GM10248 (cell line): ENCODE data around the gene CDK15.
"Not testable (repeated sequence)": the region's sequence is repeated elsewhere in the genome, so short reads cannot be mapped to it uniquely, and the experiment has no call there.

Source experiments
- CTCF ChIA-PET: fragments of 300-600 bp; sonication (Branson Sonifier 250); formaldehyde crosslinking; extraction: SDS; loops from one replicate; lab custom pipeline; 2021; ENCODE audit warnings: antibody characterized with exemption; lab: Yijun Ruan, JAX
- POLR2A ChIA-PET: fragments of 350-650 bp; sonication (Branson Sonifier 250); formaldehyde crosslinking; extraction: SDS; loops from one replicate; lab custom pipeline; 2020; ENCODE audit warnings: antibody characterized with exemption; lab: Yijun Ruan, JAX
- DNase-seq: peaks from one replicate; pipeline ENCODE4 v3.0.0; 2012; ENCODE audit errors: extremely low spot score
- CTCF ChIP-seq: IDR thresholded peaks from 2 replicates; pipeline ENCODE4 v1.5.1; 2012; ENCODE audit warnings: mild to moderate bottlenecking, low read depth; ENCODE audit errors: extremely low read depth, missing control alignments, control extremely low read depth

The CDK15 gene

DNA sequence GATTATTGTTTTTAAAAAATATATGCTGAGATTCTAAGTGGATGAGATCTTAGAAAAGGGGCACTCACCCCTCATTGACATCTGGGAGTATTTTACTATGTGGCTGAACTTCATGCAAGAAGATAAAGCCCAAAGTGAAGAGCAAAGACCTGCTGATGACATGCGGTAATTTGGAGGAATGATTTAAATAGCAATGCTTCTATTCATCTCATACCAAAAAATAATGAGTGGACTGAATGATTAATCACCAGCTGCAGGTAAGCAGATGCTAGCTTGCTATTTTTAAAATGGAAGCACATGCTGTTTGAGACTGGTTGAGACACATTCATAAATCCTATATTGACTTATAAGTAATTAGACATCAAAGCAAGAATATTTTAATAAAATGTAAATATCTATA, 12.7 kb upstream of the CDK15 start:
- no peak for TF ChIP-seq CTCF
- DNase-seq, result no peak
- ChIA-PET POLR2A (no interaction called here), CTCF (interaction anchor here (2.0 to 3.2 kb wide), 2 partner anchors 11 to 13 kb away, joined by 7 to 12 read pairs; partner anchors contain the start of gene ALS2)

DNA sequence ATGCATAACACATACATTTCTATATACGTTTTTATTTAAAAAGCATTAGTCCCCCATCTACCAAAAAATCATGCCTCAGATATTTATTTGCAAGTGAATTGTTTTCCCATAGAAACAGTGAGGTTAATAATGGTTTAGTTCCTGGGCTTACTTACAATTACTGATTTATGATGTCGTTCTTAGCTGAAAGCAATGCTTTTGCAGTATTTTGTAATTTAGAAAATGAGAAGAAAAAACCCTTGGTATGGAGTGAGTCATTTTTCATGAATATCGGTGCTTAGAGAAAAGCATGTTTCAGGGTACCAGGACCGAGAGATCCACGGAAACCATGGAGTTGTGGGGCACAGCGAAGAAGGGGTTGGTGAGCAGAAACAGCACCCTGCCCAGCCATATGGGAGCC, 12.0 kb upstream of the CDK15 start:
- CTCF ChIA-PET, result interaction anchor here (2.0 to 3.2 kb wide), 2 partner anchors 10 to 14 kb away, joined by 7 to 12 read pairs; partner anchors contain the start of gene ALS2
- POLR2A ChIA-PET, result no interaction called here
- no peak for TF ChIP-seq CTCF
- DNase-seq, result no peak

GRCh38 chr2:201795607-201796477, 10.5 kb upstream of the CDK15 start:
- ChIA-PET CTCF (interaction anchor here (1.0 to 3.2 kb wide), 3 partner anchors 9 to 385 kb away, joined by 3 to 12 read pairs (median 7); partner anchors contain the start of gene ALS2), POLR2A (no interaction called here)
- peak; percentile 38 for DNase-seq
- peak; percentile 43 for TF ChIP-seq CTCF

GRCh38 chr2:201796478-201796865, 9.9 kb upstream of the CDK15 start:
- DNase-seq, result no peak
- ChIA-PET CTCF (interaction anchor here (0.9 to 3.2 kb wide), 4 partner anchors 16 to 384 kb away, joined by 3 to 12 read pairs (median 4); partner anchors contain the start of gene ALS2), POLR2A (no interaction called here)
- no peak for TF ChIP-seq CTCF

GRCh38 chr2:201797175-201797840, 9.0 kb upstream of the CDK15 start:
- no peak for DNase-seq
- ChIA-PET POLR2A (no interaction called here), CTCF (interaction anchor here (0.9 to 1.7 kb wide), 2 partner anchors 62 to 374 kb away, joined by 3 to 4 read pairs; no protein-coding TSS in a partner anchor)
- TF ChIP-seq CTCF, result no peak

DNA sequence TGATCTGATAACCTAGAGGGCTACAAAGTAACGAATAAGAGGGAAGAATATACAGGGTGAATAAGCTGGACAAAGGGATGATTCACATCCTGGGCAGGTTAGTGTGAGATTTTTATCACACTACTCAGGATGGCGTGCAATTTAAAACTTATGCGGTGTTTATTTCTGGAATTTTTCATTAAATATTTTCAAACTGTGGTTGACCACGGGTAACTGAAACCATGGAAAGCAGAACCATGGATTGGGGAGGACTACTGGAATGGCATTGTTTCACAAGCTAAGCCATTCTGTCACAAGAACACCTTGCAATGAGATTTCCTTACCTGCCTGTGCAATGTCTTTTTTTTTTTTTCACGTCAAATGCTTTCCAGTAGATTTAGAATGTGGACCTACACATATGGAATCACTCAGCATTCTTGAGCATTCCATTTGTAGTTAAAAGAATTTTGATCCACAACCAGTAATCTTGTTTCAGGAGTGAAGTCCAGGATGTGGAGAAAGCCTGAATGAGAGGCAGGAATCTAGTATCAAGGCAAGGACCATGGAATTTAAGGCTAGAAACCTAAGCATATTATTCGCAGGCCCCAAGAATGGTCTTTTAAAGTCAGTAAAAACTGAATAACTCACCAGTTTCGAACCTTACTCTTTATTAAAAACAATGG, 8.0 kb upstream of the CDK15 start:
- no peak for TF ChIP-seq CTCF
- ChIA-PET POLR2A (no interaction called here), CTCF (interaction anchor here (0.7 to 1.7 kb wide), 2 partner anchors 57 to 373 kb away, joined by 3 to 4 read pairs; no protein-coding TSS in a partner anchor)
- no peak for DNase-seq

- POLR2A ChIA-PET, DNase-seq, CTCF ChIA-PET: not testable (repeated sequence)
These were observed 7.4 kb upstream of the CDK15 start for GRCh38 chr2:201798914-201799285.
